ENCODE data around the gene MOBP. TPM values are rescaled to one million over a fixed set of nuclear protein-coding genes. Genes with fewer than 3 reads are reported as not detected.
"Not testable (repeated sequence)": the region's sequence is repeated elsewhere in the genome, so short reads cannot be mapped to it uniquely, and the experiment has no call there.

MOBP gene
- total RNA-seq, result under 1 TPM in 1 of 2 donors, not detected in 1; 0.34 TPM

GRCh38 chr3:39467394-39468107, at the start of gene MOBP:
Gene MOBP, plus strand, starts transcription at chr3:39467680. Its CDS starts 34,390 bp downstream, at chr3:39502070.
- Mint-ChIP-seq H3K27ac (no peak within 1 kb of the TSS), H3K4me1 (ENCODE audit: low read depth) (no peaks in the 10 kb centered on the region), H3K36me3 (ENCODE audit: insufficient read depth in 2 of 2) (no peaks in the 10 kb centered on the region), H3K9me3 (no peaks in the 10 kb centered on the region), H3K4me3 (no peak within 1 kb of the TSS), H3K27me3 (ENCODE audit: low read depth) (peaks cover 19% of the 10 kb centered on the region)
- DNase-seq, result no peak
- ATAC-seq (replicated peaks in 1 of 2), result no peak

GRCh38 chr3:39418556-39419225, 48.8 kb upstream of the MOBP start:
- not testable (repeated sequence) for DNase-seq; H3K4me1 Mint-ChIP-seq (ENCODE audit: low read depth); H3K9me3 Mint-ChIP-seq; H3K4me3 Mint-ChIP-seq; ATAC-seq (replicated peaks in 1 of 2); H3K36me3 Mint-ChIP-seq (ENCODE audit: insufficient read depth in 2 of 2); H3K27me3 Mint-ChIP-seq (ENCODE audit: low read depth)
- H3K27ac Mint-ChIP-seq, result peak overlapping the region; percentile 63

- no peak for ATAC-seq (replicated peaks in 1 of 2)
Measured at GRCh38 chr3:39419742-39420315, 47.7 kb upstream of the MOBP start.

GRCh38 chr3:39420543-39420942, 46.9 kb upstream of the MOBP start:
- Mint-ChIP-seq H3K4me1 (ENCODE audit: low read depth) (no peaks in the 10 kb centered on the region), H3K36me3 (ENCODE audit: insufficient read depth in 2 of 2) (no peaks in the 10 kb centered on the region), H3K9me3 (no peaks in the 10 kb centered on the region), H3K27ac (no peak overlapping the region), H3K27me3 (ENCODE audit: low read depth) (no peaks in the 10 kb centered on the region), H3K4me3 (no peak overlapping the region)
- ATAC-seq (replicated peaks in 1 of 2), result peak in 1 of 2 donors; percentile 11
- no peak for DNase-seq

More at GRCh38 chr3:39419742-39420315, 47.7 kb upstream of the MOBP start:
- DNase-seq, result no peak
- no peaks in the 10 kb centered on the region for H3K36me3 Mint-ChIP-seq (ENCODE audit: insufficient read depth in 2 of 2)
- H3K4me1 Mint-ChIP-seq (ENCODE audit: low read depth), result no peaks in the 10 kb centered on the region
- no peak overlapping the region for H3K4me3 Mint-ChIP-seq
- H3K9me3 Mint-ChIP-seq, result no peaks in the 10 kb centered on the region
- no peaks in the 10 kb centered on the region for H3K27me3 Mint-ChIP-seq (ENCODE audit: low read depth)
- peak overlapping the region; percentile 62 for H3K27ac Mint-ChIP-seq

GRCh38 chr3:39423436-39423970, 44.0 kb upstream of the MOBP start:
- Mint-ChIP-seq H3K36me3 (ENCODE audit: insufficient read depth in 2 of 2) (no peaks in the 10 kb centered on the region), H3K4me3 (no peak overlapping the region), H3K9me3 (no peaks in the 10 kb centered on the region), H3K4me1 (ENCODE audit: low read depth) (no peaks in the 10 kb centered on the region), H3K27me3 (ENCODE audit: low read depth) (no peaks in the 10 kb centered on the region), H3K27ac (no peak overlapping the region)
- ATAC-seq (replicated peaks in 1 of 2) (no peak), DNase-seq (no peak)

- H3K4me1 Mint-ChIP-seq (ENCODE audit: low read depth), result no peaks in the 10 kb centered on the region
- DNase-seq (no peak), ATAC-seq (replicated peaks in 1 of 2) (no peak)
- H3K27ac Mint-ChIP-seq, result no peak overlapping the region
- no peak overlapping the region for H3K4me3 Mint-ChIP-seq
- H3K27me3 Mint-ChIP-seq (ENCODE audit: low read depth), result peaks cover 8% of the 10 kb centered on the region
- H3K9me3 Mint-ChIP-seq, result no peaks in the 10 kb centered on the region
- no peaks in the 10 kb centered on the region for H3K36me3 Mint-ChIP-seq (ENCODE audit: insufficient read depth in 2 of 2)
Measured at GRCh38 chr3:39426312-39426711, 41.2 kb upstream of the MOBP start.

- Mint-ChIP-seq H3K9me3 (no peaks in the 10 kb centered on the region), H3K4me3 (no peak overlapping the region), H3K27ac (no peak overlapping the region), H3K4me1 (ENCODE audit: low read depth) (no peaks in the 10 kb centered on the region), H3K36me3 (ENCODE audit: insufficient read depth in 2 of 2) (no peaks in the 10 kb centered on the region), H3K27me3 (ENCODE audit: low read depth) (peaks cover 8% of the 10 kb centered on the region)
- DNase-seq (no peak), ATAC-seq (replicated peaks in 1 of 2) (no peak)
Measured at GRCh38 chr3:39427506-39427905, 40.0 kb upstream of the MOBP start.

- H3K27ac Mint-ChIP-seq, result no peak overlapping the region
- ATAC-seq (replicated peaks in 1 of 2) (no peak), DNase-seq (no peak)
- H3K9me3 Mint-ChIP-seq, result no peaks in the 10 kb centered on the region
- no peaks in the 10 kb centered on the region for H3K36me3 Mint-ChIP-seq (ENCODE audit: insufficient read depth in 2 of 2)
- H3K4me3 Mint-ChIP-seq, result no peak overlapping the region
- peaks cover 8% of the 10 kb centered on the region for H3K27me3 Mint-ChIP-seq (ENCODE audit: low read depth)
- no peaks in the 10 kb centered on the region for H3K4me1 Mint-ChIP-seq (ENCODE audit: low read depth)
Measured at GRCh38 chr3:39428745-39429201, 38.7 kb upstream of the MOBP start.

GRCh38 chr3:39429466-39429865, 38.0 kb upstream of the MOBP start:
- DNase-seq, result no peak
- no peaks in the 10 kb centered on the region for H3K36me3 Mint-ChIP-seq (ENCODE audit: insufficient read depth in 2 of 2)
- no peaks in the 10 kb centered on the region for H3K4me1 Mint-ChIP-seq (ENCODE audit: low read depth)
- peaks cover 8% of the 10 kb centered on the region for H3K27me3 Mint-ChIP-seq (ENCODE audit: low read depth)
- no peaks in the 10 kb centered on the region for H3K9me3 Mint-ChIP-seq
- no peak overlapping the region for H3K4me3 Mint-ChIP-seq
- H3K27ac Mint-ChIP-seq, result no peak overlapping the region
- no peak for ATAC-seq (replicated peaks in 1 of 2)

GRCh38 chr3:39432342-39432741, 35.1 kb upstream of the MOBP start:
- Mint-ChIP-seq H3K9me3 (no peaks in the 10 kb centered on the region), H3K4me1 (ENCODE audit: low read depth) (no peaks in the 10 kb centered on the region), H3K27ac (no peak overlapping the region), H3K4me3 (no peak overlapping the region), H3K27me3 (ENCODE audit: low read depth) (peaks cover 8% of the 10 kb centered on the region), H3K36me3 (ENCODE audit: insufficient read depth in 2 of 2) (no peaks in the 10 kb centered on the region)
- DNase-seq (no peak), ATAC-seq (replicated peaks in 1 of 2) (no peak)

GRCh38 chr3:39433642-39434041, 33.8 kb upstream of the MOBP start:
- ATAC-seq (replicated peaks in 1 of 2) (no peak), DNase-seq (no peak)
- Mint-ChIP-seq H3K27me3 (ENCODE audit: low read depth) (peaks cover 8% of the 10 kb centered on the region), H3K36me3 (ENCODE audit: insufficient read depth in 2 of 2) (no peaks in the 10 kb centered on the region), H3K27ac (no peak overlapping the region), H3K4me1 (ENCODE audit: low read depth) (no peaks in the 10 kb centered on the region), H3K9me3 (no peaks in the 10 kb centered on the region), H3K4me3 (no peak overlapping the region)

GRCh38 chr3:39434574-39434973, 32.9 kb upstream of the MOBP start:
- Mint-ChIP-seq H3K4me3 (no peak overlapping the region), H3K36me3 (ENCODE audit: insufficient read depth in 2 of 2) (no peaks in the 10 kb centered on the region), H3K27ac (no peak overlapping the region), H3K27me3 (ENCODE audit: low read depth) (peaks cover 4% of the 10 kb centered on the region), H3K4me1 (ENCODE audit: low read depth) (no peaks in the 10 kb centered on the region), H3K9me3 (no peaks in the 10 kb centered on the region)
- DNase-seq (peak in 1 of 2 donors; percentile 17), ATAC-seq (replicated peaks in 1 of 2) (peak; percentile 74 to 75)

GRCh38 chr3:39435006-39435748, 32.3 kb upstream of the MOBP start:
- H3K36me3 Mint-ChIP-seq (ENCODE audit: insufficient read depth in 2 of 2), result no peaks in the 10 kb centered on the region
- ATAC-seq (replicated peaks in 1 of 2) (no peak), DNase-seq (no peak)
- H3K4me3 Mint-ChIP-seq, result no peak overlapping the region
- H3K9me3 Mint-ChIP-seq, result no peaks in the 10 kb centered on the region
- H3K27ac Mint-ChIP-seq, result no peak overlapping the region
- no peaks in the 10 kb centered on the region for H3K27me3 Mint-ChIP-seq (ENCODE audit: low read depth)
- H3K4me1 Mint-ChIP-seq (ENCODE audit: low read depth), result no peaks in the 10 kb centered on the region

Data from activated T-cell treated with anti-CD3 and anti-CD28 coated beads, Interleukin-2, amount 50 U/mL, for 72 hours (primary cell).